Smooth muscle cell (in vitro differentiated cells): ENCODE measurements around the gene KRTAP10-11. TPM values are rescaled to one million over a fixed set of nuclear protein-coding genes. Genes with fewer than 3 reads are reported as not detected.
"Not testable (repeated sequence)": the region's sequence is repeated elsewhere in the genome, so short reads cannot be mapped to it uniquely, and the experiment has no call there.

Source experiments
- DNase-seq: peaks from one replicate; lab custom pipeline; 2025; ENCODE audit not compliant: unreplicated experiment; lab: John Stamatoyannopoulos, UW
- H2AFZ ChIP-seq: fragments of 200-600 bp; sonication (generic); 2 replicates; pipeline ENCODE4 v1.6.0; 2016; ENCODE audit warnings: antibody characterized with exemption, low read depth, mild to moderate bottlenecking
- H3F3A ChIP-seq: fragments of 200-600 bp; sonication (generic); 2 replicates; pipeline ENCODE4 v1.6.0; 2017; ENCODE audit warnings: antibody characterized with exemption, low read depth
- H3K27ac ChIP-seq: fragments of 200-600 bp; sonication (generic); 2 replicates; pipeline ENCODE4 v1.5.1; 2016; ENCODE audit warnings: low read depth, mild to moderate bottlenecking
- H3K27me3 ChIP-seq: fragments of 200-600 bp; sonication (generic); 2 replicates; pipeline ENCODE4 v1.6.1; 2016; ENCODE audit warnings: low read depth, mild to moderate bottlenecking
- H3K36me3 ChIP-seq: fragments of 200-600 bp; sonication (generic); 2 replicates; pipeline ENCODE4 v1.5.1; 2016; ENCODE audit warnings: low read depth
- H3K4me1 ChIP-seq: fragments of 200-600 bp; sonication (generic); 2 replicates; pipeline ENCODE4 v1.5.1; 2016; ENCODE audit warnings: low read depth
- H3K4me2 ChIP-seq: fragments of 200-600 bp; sonication (generic); 2 replicates; pipeline ENCODE4 v1.6.0; 2016; ENCODE audit warnings: mild to moderate bottlenecking
- H3K4me3 ChIP-seq: fragments of 200-600 bp; sonication (generic); 2 replicates; pipeline ENCODE4 v1.5.1; 2016; ENCODE audit warnings: mild to moderate bottlenecking
- H3K79me2 ChIP-seq: fragments of 200-600 bp; sonication (generic); 2 replicates; pipeline ENCODE4 v1.6.0; 2016; ENCODE audit warnings: low read depth, mild to moderate bottlenecking
- H3K9ac ChIP-seq: fragments of 200-600 bp; sonication (generic); 2 replicates; pipeline ENCODE4 v1.6.0; 2016; ENCODE audit warnings: low read depth
- H3K9me3 ChIP-seq: fragments of 200-600 bp; sonication (generic); replicated peaks from 2 replicates; pipeline ENCODE4 v1.5.1; 2016; ENCODE audit warnings: low read depth
- H4K20me1 ChIP-seq: fragments of 200-600 bp; sonication (generic); 2 replicates; pipeline ENCODE4 v1.6.0; 2016; ENCODE audit warnings: low read depth
- CTCF ChIP-seq: fragments of 200-600 bp; sonication (generic); IDR thresholded peaks from 2 replicates; pipeline ENCODE4 v1.5.1; 2017; ENCODE audit warnings: borderline replicate concordance, mild to moderate bottlenecking, antibody characterized with exemption; ENCODE audit not compliant: insufficient read depth, poor library complexity, severe bottlenecking
- WGBS: methylation state at CpG from one replicate; pipeline ENCODE4 v1.1.7; 2016; ENCODE audit warnings: low lambda C conversion rate; 5-methylcytosine and 5-hydroxymethylcytosine counted together
- polyA plus RNA-seq: library from polyadenylated mRNA; unstranded; fragments of >200 nt; fragmentation: Nextera tagmentation; extraction: Ambion mirVana; gene quantifications from 2 replicates; pipeline ENCODE4 v1.2.1, GENCODE V29; 2016
- total RNA-seq: library from RNA; depleted of rRNA; stranded (reverse); fragments of >200 nt; gene quantifications from 2 replicates; pipeline ENCODE4 v1.2.3, GENCODE V29; 2014

Gene KRTAP10-11
- total and polyA plus RNA-seq, 2 experiments from 2014 or later, result not detected

- peaks cover 12% of the 10 kb centered on the region for H3K4me1 ChIP-seq
- H4K20me1 ChIP-seq, result no peaks in the 10 kb centered on the region
- H3K27me3 ChIP-seq, result no peaks in the 10 kb centered on the region
- no peak overlapping the region for H3K4me3 ChIP-seq
- no peak overlapping the region for H3K27ac ChIP-seq
- peaks cover 14% of the 10 kb centered on the region for H3F3A ChIP-seq
- H3K9me3 ChIP-seq, result no peaks in the 10 kb centered on the region
- H3K79me2 ChIP-seq, result no peaks in the 10 kb centered on the region
- no peak overlapping the region for H3K4me2 ChIP-seq
- no peak overlapping the region for H2AFZ ChIP-seq
- DNase-seq, result no peak
- no peak overlapping the region for H3K9ac ChIP-seq
- 88% methylated on average over 11 of the region's 11 CpGs for WGBS
- no peaks in the 10 kb centered on the region for H3K36me3 ChIP-seq
- no peak for TF ChIP-seq CTCF
Measured at GRCh38 chr21:44687671-44688070, 41.5 kb downstream of the KRTAP10-11 start.

- H3K4me2 ChIP-seq, result peak overlapping the region; percentile 35
- peaks cover 12% of the 10 kb centered on the region for H3K4me1 ChIP-seq
Measured at GRCh38 chr21:44689740-44690139, 43.5 kb downstream of the KRTAP10-11 start.

GRCh38 chr21:44691686-44692085 lies 45.5 kb downstream of the KRTAP10-11 start:
- H3K9me3 ChIP-seq, result no peaks in the 10 kb centered on the region
- H3K4me1 ChIP-seq, result peaks cover 5% of the 10 kb centered on the region
- DNase-seq, result no peak
- TF ChIP-seq CTCF, result no peak
- H4K20me1 ChIP-seq, result no peaks in the 10 kb centered on the region
- no peaks in the 10 kb centered on the region for H3K27me3 ChIP-seq
- 46% methylated on average over 2 of the region's 2 CpGs for WGBS
- peak overlapping the region; percentile 76 for H3K27ac ChIP-seq
- peak overlapping the region; percentile 34 for H3K4me2 ChIP-seq
- H3K79me2 ChIP-seq, result no peaks in the 10 kb centered on the region
- no peak overlapping the region for H3K9ac ChIP-seq
- no peak overlapping the region for H2AFZ ChIP-seq
- H3K4me3 ChIP-seq, result no peak overlapping the region
- no peaks in the 10 kb centered on the region for H3K36me3 ChIP-seq
- peaks cover 15% of the 10 kb centered on the region for H3F3A ChIP-seq

More at GRCh38 chr21:44689740-44690139, 43.5 kb downstream of the KRTAP10-11 start:
- not testable (repeated sequence) for H3K9ac ChIP-seq, H2AFZ ChIP-seq, DNase-seq, H4K20me1 ChIP-seq, H3K79me2 ChIP-seq, H3K36me3 ChIP-seq, H3K27me3 ChIP-seq, H3K4me3 ChIP-seq, H3K9me3 ChIP-seq
- Histone ChIP-seq H3F3A (peaks cover 15% of the 10 kb centered on the region), H3K27ac (peak overlapping the region; percentile 76)
- WGBS, result 47% methylated on average over 3 of the region's 3 CpGs

GRCh38 chr21:44692798-44693512 lies 46.7 kb downstream of the KRTAP10-11 start:
- Histone ChIP-seq H3K9ac (no peak overlapping the region), H3F3A (peaks cover 15% of the 10 kb centered on the region), H3K27me3 (no peaks in the 10 kb centered on the region), H3K4me3 (no peak overlapping the region), H4K20me1 (no peaks in the 10 kb centered on the region), H3K4me2 (no peak overlapping the region), H3K36me3 (no peaks in the 10 kb centered on the region), H3K4me1 (peaks cover 6% of the 10 kb centered on the region), H2AFZ (no peak overlapping the region), H3K9me3 (no peaks in the 10 kb centered on the region), H3K79me2 (no peaks in the 10 kb centered on the region), H3K27ac (no peak overlapping the region)
- DNase-seq, result no peak
- TF ChIP-seq CTCF, result no peak
- WGBS, result 48% methylated on average over 2 of the region's 2 CpGs
